Breast epithelium (tissue), 4 donors: ENCODE data around the gene FAM83E. TPM values are rescaled to one million over a fixed set of nuclear protein-coding genes. Genes with fewer than 3 reads are reported as not detected.

ENCODE experiments used
- DNase-seq, 2 donors: peaks; one replicate each; pipeline ENCODE4 v3.0.0-alpha.2; 2019; ENCODE audit warnings: low spot score in 2 of 2
- H3K27ac ChIP-seq, 2 donors: fragments of 200-600 bp; sonication (generic) in 1 of 2; one replicate each; pipeline ENCODE4 v1.5.1; 2016 to 2019; ENCODE audit warnings: mild to moderate bottlenecking in 1 of 2
- H3K27me3 ChIP-seq, 2 donors: fragments of 200-600 bp; sonication (generic) in 1 of 2; one replicate each; pipeline versions ENCODE4 v1.5.1 to v1.6.0; 2017 to 2019; ENCODE audit warnings: control low read depth in 1 of 2, mild to moderate bottlenecking in 1 of 2
- H3K36me3 ChIP-seq: fragments of 200-600 bp; one replicate; pipeline ENCODE4 v1.5.1; 2019
- H3K4me1 ChIP-seq, 2 donors: fragments of 200-600 bp; sonication (generic); one replicate each; pipeline ENCODE4 v1.5.1; 2016 to 2019; ENCODE audit warnings: control low read depth in 1 of 2
- H3K4me3 ChIP-seq, 3 donors: fragments of 200-600 bp; sonication (generic); 1 replicate in 2 of 3; 2 replicates in 1 of 3; pipeline ENCODE4 v1.5.1; 2016 to 2019; ENCODE audit warnings: mild to moderate bottlenecking in 3 of 3, moderate library complexity in 2 of 3
- H3K9me3 ChIP-seq, 2 donors: fragments of 200-600 bp; sonication (generic) in 1 of 2; one replicate each; pipeline ENCODE4 v1.5.1; 2016 to 2019; ENCODE audit warnings: control low read depth in 1 of 2
- POLR2A ChIP-seq: fragments of 450-650 bp; IDR thresholded peaks from one replicate; pipeline ENCODE4 v1.6.1; 2016; ENCODE audit warnings: antibody characterized with exemption, mild to moderate bottlenecking, moderate library complexity
- POLR2AphosphoS5 ChIP-seq, 3 donors: sonication (generic); formaldehyde crosslinking; IDR thresholded peaks; one replicate each; pipeline ENCODE4 v1.6.1; 2017; ENCODE audit warnings: antibody characterized with exemption in 3 of 3
- intact Hi-C: fragments of 100-400 bp; cut with DNase I; formaldehyde crosslinking; loops from one replicate; pipeline ENCODE4 v1.15.1; 2023; ENCODE audit warnings: low total_unique reads
- total RNA-seq, 3 donors: library from RNA; depleted of rRNA; stranded (reverse); fragments of >200 nt; gene quantifications; one replicate each; pipeline ENCODE4 v1.1.0, GENCODE V29; 2016
- TF ChIP-seq, protein P1 (sequence below), 3 donors: fragments of 450-650 bp; IDR thresholded peaks; one replicate each; pipeline ENCODE4 v1.5.1; 2016 to 2017; ENCODE audit warnings: antibody characterized with exemption in 3 of 3, mild to moderate bottlenecking in 3 of 3, moderate library complexity in 3 of 3

Gene FAM83E
- total RNA-seq, 3 donors from 2014 or later = 3.3 to 5.6 TPM; not detected in 1

DNA sequence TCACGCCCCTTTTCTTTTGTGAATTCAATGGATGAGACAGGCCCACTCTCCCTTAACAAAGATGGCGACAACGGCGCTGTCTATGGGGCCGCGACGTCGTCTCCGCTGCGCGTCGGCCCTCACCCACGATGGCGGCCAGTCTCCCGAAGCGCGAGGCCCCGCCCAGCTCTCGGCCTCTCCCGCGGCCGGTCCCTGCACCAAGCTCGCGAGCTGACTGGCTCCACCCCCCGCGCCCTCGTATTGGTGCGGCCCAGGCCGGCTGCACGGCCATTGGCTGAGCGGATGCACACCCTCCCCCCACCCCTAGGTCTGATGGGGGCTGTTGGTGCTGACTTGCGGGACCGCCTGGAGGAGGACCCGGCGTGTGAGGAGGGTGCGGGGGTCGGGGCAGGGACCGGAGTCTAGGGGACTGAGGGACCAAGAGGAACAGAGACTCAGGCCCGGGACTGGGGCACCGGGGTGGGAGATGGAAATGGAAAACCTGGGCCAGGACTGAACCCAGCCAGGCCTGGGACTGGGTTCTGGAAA, 9.3 kb upstream of the FAM83E start:
- intact Hi-C loops = no loop called here
- H3K27me3 ChIP-seq = no peaks in the 10 kb centered on the region
- H3K4me1 ChIP-seq = peaks cover 0 to 6% of the 10 kb centered on the region in 2 donors
- H3K36me3 ChIP-seq = no peaks in the 10 kb centered on the region
- no peaks in the 10 kb centered on the region for H3K9me3 ChIP-seq
- DNase-seq = peak; percentile 95 to 97
- H3K4me3 ChIP-seq = peak overlapping the region; percentile 34 to 65 (median 50)
- peak overlapping the region; percentile 73 to 82 for H3K27ac ChIP-seq
- TF ChIP-seq POLR2AphosphoS5 (IDR thresholded peaks at IDR 0.05) = peak in 2 of 3 donors; percentile 41 to 44
- TF ChIP-seq, protein P1, sequence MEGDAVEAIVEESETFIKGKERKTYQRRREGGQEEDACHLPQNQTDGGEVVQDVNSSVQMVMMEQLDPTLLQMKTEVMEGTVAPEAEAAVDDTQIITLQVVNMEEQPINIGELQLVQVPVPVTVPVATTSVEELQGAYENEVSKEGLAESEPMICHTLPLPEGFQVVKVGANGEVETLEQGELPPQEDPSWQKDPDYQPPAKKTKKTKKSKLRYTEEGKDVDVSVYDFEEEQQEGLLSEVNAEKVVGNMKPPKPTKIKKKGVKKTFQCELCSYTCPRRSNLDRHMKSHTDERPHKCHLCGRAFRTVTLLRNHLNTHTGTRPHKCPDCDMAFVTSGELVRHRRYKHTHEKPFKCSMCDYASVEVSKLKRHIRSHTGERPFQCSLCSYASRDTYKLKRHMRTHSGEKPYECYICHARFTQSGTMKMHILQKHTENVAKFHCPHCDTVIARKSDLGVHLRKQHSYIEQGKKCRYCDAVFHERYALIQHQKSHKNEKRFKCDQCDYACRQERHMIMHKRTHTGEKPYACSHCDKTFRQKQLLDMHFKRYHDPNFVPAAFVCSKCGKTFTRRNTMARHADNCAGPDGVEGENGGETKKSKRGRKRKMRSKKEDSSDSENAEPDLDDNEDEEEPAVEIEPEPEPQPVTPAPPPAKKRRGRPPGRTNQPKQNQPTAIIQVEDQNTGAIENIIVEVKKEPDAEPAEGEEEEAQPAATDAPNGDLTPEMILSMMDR (IDR thresholded peaks at IDR 0.05) = no peak

DNA sequence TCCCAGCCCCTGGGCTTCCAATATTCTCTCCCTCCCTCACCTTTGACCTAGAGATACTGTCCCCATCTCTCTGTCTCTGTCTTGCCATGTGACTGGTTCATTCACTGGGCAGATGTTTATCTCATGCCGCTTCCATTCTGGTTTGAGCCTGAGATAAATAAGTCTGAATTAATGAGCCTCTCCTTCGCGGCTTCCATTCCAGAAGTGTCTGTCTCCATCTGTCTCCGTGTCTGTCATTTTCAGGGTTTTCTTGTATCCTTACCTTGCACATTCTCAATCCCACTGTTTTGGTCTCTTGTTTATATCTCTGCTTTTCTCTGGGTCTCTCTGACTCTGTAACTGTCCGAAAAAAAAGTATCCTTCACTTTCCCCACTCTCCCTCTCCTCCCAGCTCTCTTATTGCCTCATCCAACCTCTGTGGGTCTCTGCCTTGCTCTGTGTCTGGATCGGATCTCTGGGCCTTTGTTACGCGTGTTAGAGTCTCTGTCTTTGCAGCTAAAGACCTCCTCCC, 8.7 kb upstream of the FAM83E start:
- H3K27ac ChIP-seq = peak overlapping the region; percentile 73 to 82
- no peaks in the 10 kb centered on the region for H3K9me3 ChIP-seq
- H3K27me3 ChIP-seq = no peaks in the 10 kb centered on the region
- H3K4me1 ChIP-seq = peaks cover 0 to 6% of the 10 kb centered on the region in 2 donors
- intact Hi-C loops = loop anchor here (2.0 kb wide), 1 partner anchor 71 kb away; the partner anchor contains the start of gene FUT2
- no peak for DNase-seq
- peak overlapping the region; percentile 34 to 65 (median 50) for H3K4me3 ChIP-seq
- H3K36me3 ChIP-seq = no peaks in the 10 kb centered on the region
- TF ChIP-seq, protein P1 (IDR thresholded peaks at IDR 0.05) = no peak
- no peak for TF ChIP-seq POLR2AphosphoS5 (IDR thresholded peaks at IDR 0.05)
- TF ChIP-seq POLR2A = no peak

DNA sequence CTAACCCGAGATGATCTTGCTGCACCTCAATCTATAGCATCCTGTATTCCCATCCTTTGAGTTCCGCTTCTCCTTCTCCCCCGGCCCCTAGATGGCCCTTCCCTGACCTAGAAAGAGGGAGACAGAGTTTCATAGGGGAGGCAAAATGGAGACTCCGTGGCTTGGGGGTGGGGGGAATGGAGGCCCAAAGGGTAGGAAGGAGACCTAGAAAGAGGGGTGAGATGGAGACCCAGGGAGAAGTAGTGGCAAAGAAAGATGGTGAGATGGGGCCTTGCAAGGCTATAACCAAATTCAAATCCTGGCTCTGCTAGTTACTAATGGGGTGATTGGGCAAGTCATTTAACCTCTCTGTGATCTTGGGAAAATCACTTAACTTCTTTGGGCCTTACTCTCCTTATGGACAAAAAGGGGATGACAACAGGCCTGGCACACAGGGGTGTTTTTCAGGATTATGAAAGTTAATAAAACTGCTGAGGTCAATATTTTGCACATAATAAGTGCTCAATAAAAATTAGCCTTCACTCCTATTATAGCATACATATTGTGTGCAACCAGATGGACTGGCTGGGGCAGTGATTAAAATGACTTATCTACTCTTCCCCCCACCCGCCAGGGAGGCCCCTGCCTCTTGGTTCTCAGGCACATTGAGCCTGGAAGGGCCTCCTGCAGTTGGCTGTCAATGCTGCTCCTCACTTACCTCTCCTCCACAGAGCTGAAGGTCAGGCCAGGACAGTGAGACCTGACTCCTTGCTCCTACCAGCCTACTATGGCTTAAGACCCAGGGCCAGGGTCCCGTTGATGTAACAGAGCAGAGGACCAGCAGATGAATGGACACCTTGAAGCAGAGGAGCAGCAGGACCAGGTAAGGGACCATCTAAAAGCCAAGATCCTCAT, 5.1 kb upstream of the FAM83E start:
- DNase-seq = no peak
- Histone ChIP-seq H3K27me3 (no peaks in the 10 kb centered on the region), H3K36me3 (no peaks in the 10 kb centered on the region), H3K27ac (peak overlapping the region; percentile 91 to 93), H3K9me3 (no peaks in the 10 kb centered on the region), H3K4me1 (peaks cover 4 to 29% of the 10 kb centered on the region in 2 donors), H3K4me3 (peak overlapping the region; percentile 90 to 96 (median 93))
- TF ChIP-seq POLR2AphosphoS5 (IDR thresholded peaks at IDR 0.05) = no peak
- TF ChIP-seq, protein P1 (IDR thresholded peaks at IDR 0.05) = peak in 1 of 3 donors; percentile 19
- intact Hi-C loops = no loop called here

DNA sequence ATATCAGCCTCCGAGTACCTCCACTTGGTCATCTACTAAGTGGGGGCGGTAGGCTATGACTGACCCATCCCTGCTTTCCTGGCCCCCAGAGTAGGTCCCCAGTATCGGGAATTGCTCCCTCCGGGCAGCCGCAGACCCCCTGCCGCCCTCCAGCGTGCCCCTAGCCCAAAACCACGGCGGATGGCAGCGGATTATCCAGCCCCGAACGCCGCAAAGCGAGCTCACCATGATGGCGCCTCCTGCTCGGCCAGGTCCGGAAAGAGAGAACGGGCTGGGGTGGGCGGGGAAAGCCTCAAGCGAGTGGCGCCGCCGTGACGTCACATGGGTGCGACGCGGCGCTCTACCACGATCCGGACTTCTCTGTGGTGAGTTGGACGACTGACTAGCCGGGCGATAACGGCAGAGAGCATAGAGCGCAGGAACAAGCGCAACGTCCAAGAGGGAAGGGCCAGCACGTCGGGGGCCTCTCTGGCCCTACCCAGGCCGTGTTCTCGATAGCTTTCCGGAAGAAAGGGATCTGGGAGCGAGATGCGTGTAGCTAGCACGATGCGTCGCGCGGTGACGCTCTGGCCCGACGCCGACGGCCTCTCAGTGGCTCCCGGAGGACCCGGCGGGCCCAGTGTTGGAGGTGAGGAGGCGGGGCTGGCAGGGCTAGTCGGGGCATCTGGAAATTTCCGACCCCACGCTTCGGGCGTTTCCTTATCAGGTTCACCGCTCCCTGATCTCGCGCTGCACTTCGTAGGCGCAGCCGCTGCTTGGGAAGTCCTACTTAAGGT, 4.2 kb upstream of the FAM83E start, which contains the start of the genes RPL18 and SPHK2:
Gene RPL18 (minus strand): TSS at position 263 of the 776 bp plus-strand sequence. CDS start 35 bp downstream, at position 228.
Gene SPHK2 (plus strand): TSS at position 591 of the 776 bp plus-strand sequence. CDS start 1,009 bp downstream, outside the sequence.
- intact Hi-C loops = no loop called here

More for the DNA sequence above, 4.2 kb upstream of the FAM83E start, which contains the start of the genes RPL18 and SPHK2:
- DNase-seq = peak; percentile 98 to 99
- H3K27ac ChIP-seq = peak within 1 kb of the TSS; percentile 91 to 93
- H3K4me1 ChIP-seq = peaks cover 4 to 29% of the 10 kb centered on the region in 2 donors
- peak within 1 kb of the TSS; percentile 90 to 96 (median 93) for H3K4me3 ChIP-seq
- no peaks in the 10 kb centered on the region for H3K9me3 ChIP-seq
- H3K36me3 ChIP-seq = no peaks in the 10 kb centered on the region
- TF ChIP-seq, protein P1 (IDR thresholded peaks at IDR 0.05) = peak in 1 of 3 donors; percentile 8
- TF ChIP-seq POLR2A (peak; percentile 73), POLR2AphosphoS5 (IDR thresholded peaks at IDR 0.05) (peak; percentile 92 to 96 (median 93))
- no peaks in the 10 kb centered on the region for H3K27me3 ChIP-seq
